Transverse colon (tissue), 4 donors: ENCODE data around the gene RDX.

ENCODE experiments used
- CTCF ChIP-seq, 5 experiments: fragments of 200-600 bp in 3 of 5; fragments of 450-650 bp in 2 of 5; sonication (generic) in 3 of 5; IDR thresholded peaks; 1 replicate in 2 of 5; 2 replicates in 3 of 5; pipeline ENCODE4 v1.5.1; 2016 to 2017; ENCODE audit warnings: antibody characterized with exemption in 5 of 5, inconsistent platforms in 3 of 5, mild to moderate bottlenecking in 2 of 5, moderate library complexity in 1 of 5
- POLR2A ChIP-seq: fragments of 450-650 bp; IDR thresholded peaks from one replicate; pipeline ENCODE4 v1.6.1; 2016; ENCODE audit warnings: antibody characterized with exemption, mild to moderate bottlenecking, moderate library complexity
- POLR2AphosphoS5 ChIP-seq, 3 donors: sonication (generic); formaldehyde crosslinking; IDR thresholded peaks; one replicate each; pipeline ENCODE4 v1.6.1; 2016; ENCODE audit warnings: antibody characterized with exemption in 3 of 3

GRCh38 chr11:110290591-110291334, 5.7 kb downstream of the RDX start:
- TF ChIP-seq CTCF (IDR thresholded peaks at IDR 0.05) (no peak), POLR2A (no peak), POLR2AphosphoS5 (IDR thresholded peaks at IDR 0.05) (no peak)
